ENCODE results near the gene RNASE9.
A peak's percentile ranks its signal among the peaks of the same experiment; 100 is the strongest.

The RNASE9 gene

GRCh38 chr14:20548414-20549158, 12.3 kb downstream of the RNASE9 start:
- H3K4me3 ChIP-seq (ENCODE audit: low read length) = no peak overlapping the region
- DNase-seq (ENCODE audit: low read depth) = no peak
- TF ChIP-seq CTCF (IDR thresholded peaks at IDR 0.05; ENCODE audit: insufficient read depth, low read depth, low read length, missing control alignments) = no peak

- no peak for DNase-seq (ENCODE audit: low read depth)
- no peak overlapping the region for H3K4me3 ChIP-seq (ENCODE audit: low read length)
- no peak for TF ChIP-seq CTCF (IDR thresholded peaks at IDR 0.05; ENCODE audit: insufficient read depth, low read depth, low read length, missing control alignments)
Observed at GRCh38 chr14:20546877-20547276, 14.0 kb downstream of the RNASE9 start.

GRCh38 chr14:20539906-20540305, 20.9 kb downstream of the RNASE9 start:
- no peak for TF ChIP-seq CTCF (IDR thresholded peaks at IDR 0.05; ENCODE audit: insufficient read depth, low read depth, low read length, missing control alignments)
- H3K4me3 ChIP-seq (ENCODE audit: low read length) = no peak overlapping the region
- DNase-seq (ENCODE audit: low read depth) = no peak

GRCh38 chr14:20530771-20531571, 29.9 kb downstream of the RNASE9 start:
- TF ChIP-seq CTCF (IDR thresholded peaks at IDR 0.05; ENCODE audit: insufficient read depth, low read depth, low read length, missing control alignments) = peak; percentile 79
- no peak overlapping the region for H3K4me3 ChIP-seq (ENCODE audit: low read length)

GRCh38 chr14:20529806-20530205, 31.0 kb downstream of the RNASE9 start:
- no peak for DNase-seq (ENCODE audit: low read depth)
- no peak overlapping the region for H3K4me3 ChIP-seq (ENCODE audit: low read length)
- TF ChIP-seq CTCF (IDR thresholded peaks at IDR 0.05; ENCODE audit: insufficient read depth, low read depth, low read length, missing control alignments) = no peak

More at GRCh38 chr14:20530771-20531571, 29.9 kb downstream of the RNASE9 start:
- peak; percentile 83 for DNase-seq (ENCODE audit: low read depth)

- TF ChIP-seq CTCF (IDR thresholded peaks at IDR 0.05; ENCODE audit: insufficient read depth, low read depth, low read length, missing control alignments) = no peak
- no peak overlapping the region for H3K4me3 ChIP-seq (ENCODE audit: low read length)
- DNase-seq (ENCODE audit: low read depth) = no peak
Observed at GRCh38 chr14:20524027-20524426, 36.8 kb downstream of the RNASE9 start.

Measured in epithelial cell of esophagus (primary cell).